ENCODE results near the gene DPM2. TPM values are rescaled to one million over a fixed set of nuclear protein-coding genes. Genes with fewer than 3 reads are reported as not detected.

Gene DPM2
- total and polyA plus RNA-seq, 12 donors = 7.2 to 31.1 (median 12.7) TPM

GRCh38 chr9:127924736-127925444 lies 12.8 kb downstream of the DPM2 start:
- Histone ChIP-seq H3K36me3 (no peaks in the 10 kb centered on the region), H3K27ac (no peak overlapping the region), H3K27me3 (peaks cover 6 to 73% (median 39%) of the 10 kb centered on the region in 7 donors), H3K4me1 (peaks cover 7 to 34% (median 26%) of the 10 kb centered on the region in 9 donors), H3K9me3 (no peaks in the 10 kb centered on the region), H3K4me3 (no peak overlapping the region)
- ATAC-seq (no peak), DNase-seq (no peak)
- no peak for TF ChIP-seq CTCF (IDR thresholded peaks at IDR 0.05)
- intact Hi-C loops (cut with DNase I) = loop anchor here (5.0 to 10.0 kb wide), 10 partner anchors 48 to 710 kb away; partner anchors contain the start of genes TOR2A (in 3 of the 10), CDK9 (in 2 of the 10) and AK1 (in 1 of the 10)
- WGBS, 2 donors = 86 to 88% methylated on average over 22 of the region's 22 CpGs

- no peak for TF ChIP-seq CTCF (IDR thresholded peaks at IDR 0.05)
- DNase-seq (no peak), ATAC-seq (no peak)
- Histone ChIP-seq H3K4me1 (peaks cover 13 to 45% (median 32%) of the 10 kb centered on the region in 9 donors), H3K27me3 (peaks cover 6 to 61% (median 35%) of the 10 kb centered on the region in 7 donors), H3K27ac (no peak overlapping the region), H3K9me3 (no peaks in the 10 kb centered on the region), H3K4me3 (no peak overlapping the region), H3K36me3 (no peaks in the 10 kb centered on the region)
- intact Hi-C loops (cut with DNase I) = loop anchor here (5.0 to 10.0 kb wide), 10 partner anchors 46 to 709 kb away; partner anchors contain the start of genes TOR2A (in 3 of the 10), CDK9 (in 2 of the 10) and AK1 (in 1 of the 10)
- WGBS, 2 donors = 74 to 79% methylated on average over 8 of the region's 8 CpGs
Measured at GRCh38 chr9:127923771-127924170, 13.9 kb downstream of the DPM2 start.

GRCh38 chr9:127923046-127923445 lies 14.6 kb downstream of the DPM2 start:
- peaks cover 6 to 54% (median 32%) of the 10 kb centered on the region in 7 donors for H3K27me3 ChIP-seq
- 41 to 60% methylated on average over 6 of the region's 6 CpGs for WGBS, 2 donors
- no peaks in the 10 kb centered on the region for H3K9me3 ChIP-seq
- H3K36me3 ChIP-seq = no peaks in the 10 kb centered on the region
- peaks cover 16 to 49% (median 36%) of the 10 kb centered on the region in 9 donors for H3K4me1 ChIP-seq
- no peak for DNase-seq
- H3K4me3 ChIP-seq = no peak overlapping the region
- no peak for ATAC-seq
- no peak overlapping the region for H3K27ac ChIP-seq
- intact Hi-C loops (cut with DNase I) = loop anchor here (5.0 to 10.0 kb wide), 10 partner anchors 46 to 708 kb away; partner anchors contain the start of genes TOR2A (in 3 of the 10), CDK9 (in 2 of the 10) and AK1 (in 1 of the 10)
- no peak for TF ChIP-seq CTCF (IDR thresholded peaks at IDR 0.05)

- Histone ChIP-seq H3K27ac (no peak overlapping the region), H3K9me3 (no peaks in the 10 kb centered on the region), H3K27me3 (peaks cover 0 to 40% (median 18%) of the 10 kb centered on the region in 7 donors), H3K4me3 (peak overlapping the region in 7 of 10 donors; percentile 6 to 42 (median 33)), H3K36me3 (no peaks in the 10 kb centered on the region), H3K4me1 (peaks cover 8 to 46% (median 32%) of the 10 kb centered on the region in 9 donors)
- intact Hi-C loops (cut with DNase I) = loop anchor here (1.0 to 10.0 kb wide), 16 partner anchors 44 to 707 kb away; partner anchors contain the start of genes TOR2A (in 8 of the 10), CDK9 (in 2 of the 10) and AK1 (in 1 of the 10)
- ATAC-seq (peak; percentile 10 to 36 (median 33)), DNase-seq (peak; percentile 73 to 80)
- TF ChIP-seq CTCF (IDR thresholded peaks at IDR 0.05) = peak; percentile 91 to 99 (median 98)
- 9 to 12% methylated on average over 45 of the region's 45 CpGs for WGBS, 2 donors
Measured at GRCh38 chr9:127921557-127922120, 16.0 kb downstream of the DPM2 start.

Data from heart right ventricle (tissue), 16 donors.